IMR-90 (cell line): ENCODE results near the gene ATG14.

Experiments used
- BHLHE40 ChIP-seq: fragments of 150-350 bp; IDR thresholded peaks from 2 replicates; pipeline ENCODE4 v1.6.1; 2016; ENCODE audit warnings: mild to moderate bottlenecking, low read depth, low read length
- CEBPB ChIP-seq: IDR thresholded peaks from 2 replicates; pipeline ENCODE4 v1.6.1; 2012; ENCODE audit warnings: low read depth, low read length, improper control_type of control experiment
- CHD1 ChIP-seq: IDR thresholded peaks from 2 replicates; pipeline ENCODE4 v1.6.1; 2012; ENCODE audit warnings: low read depth, low read length, improper control_type of control experiment
- CTCF ChIP-seq: conservative IDR thresholded peaks from 2 replicates; pipeline ENCODE4 v1.5.1; 2012; ENCODE audit warnings: mild to moderate bottlenecking, low read depth, low read length, improper control_type of control experiment
- ELK1 ChIP-seq: fragments of 150-350 bp; IDR thresholded peaks from 2 replicates; pipeline ENCODE4 v1.6.1; 2016; ENCODE audit warnings: low read depth, mild to moderate bottlenecking, low read length, moderate library complexity, borderline replicate concordance
- MAFK ChIP-seq: IDR thresholded peaks from 2 replicates; pipeline ENCODE4 v1.6.1; 2012; ENCODE audit warnings: low read depth, low read length, improper control_type of control experiment
- MXI1 ChIP-seq: IDR thresholded peaks from 2 replicates; pipeline ENCODE4 v1.6.1; 2012; ENCODE audit warnings: low read depth, mild to moderate bottlenecking, low read length, moderate library complexity, borderline replicate concordance
- POLR2A ChIP-seq: IDR thresholded peaks from 2 replicates; pipeline ENCODE4 v1.6.1; 2012; ENCODE audit warnings: mild to moderate bottlenecking, low read depth, low read length
- RAD21 ChIP-seq: IDR thresholded peaks from 2 replicates; pipeline ENCODE4 v1.6.1; 2012; ENCODE audit warnings: low read length, improper control_type of control experiment
- RCOR1 ChIP-seq: IDR thresholded peaks from 2 replicates; pipeline ENCODE4 v1.6.1; 2012; ENCODE audit warnings: mild to moderate bottlenecking, low read length, improper control_type of control experiment; ENCODE audit not compliant: insufficient replicate concordance
- RFX5 ChIP-seq: IDR thresholded peaks from 2 replicates; pipeline ENCODE4 v1.8.0; 2012; ENCODE audit warnings: low read depth, mild to moderate bottlenecking, low read length, moderate library complexity
- SMC3 ChIP-seq: fragments of 150-350 bp; IDR thresholded peaks from 2 replicates; pipeline ENCODE4 v1.6.1; 2016; ENCODE audit warnings: low read depth, mild to moderate bottlenecking, antibody characterized with exemption, low read length, moderate library complexity
- USF2 ChIP-seq: fragments of 150-350 bp; IDR thresholded peaks from 2 replicates; pipeline ENCODE4 v1.6.1; 2017; ENCODE audit warnings: mild to moderate bottlenecking, antibody characterized with exemption, low read length, low read depth

GRCh38 chr14:55418411-55418810 lies 6.8 kb upstream of the ATG14 start:
- TF ChIP-seq CTCF = no peak
- no peak for TF ChIP-seq CEBPB
- no peak for TF ChIP-seq POLR2A
- no peak for TF ChIP-seq RFX5
- no peak for TF ChIP-seq RAD21
- no peak for TF ChIP-seq BHLHE40
- TF ChIP-seq CHD1 = no peak
- no peak for TF ChIP-seq MXI1
- no peak for TF ChIP-seq USF2
- no peak for TF ChIP-seq ELK1
- TF ChIP-seq MAFK = no peak
- no peak for TF ChIP-seq SMC3
- TF ChIP-seq RCOR1 = no peak
